H1 (cell line): ENCODE measurements around the gene MAP3K6. TPM values are rescaled to one million over a fixed set of nuclear protein-coding genes. Genes with fewer than 3 reads are reported as not detected.

Experiments used
- CTCF ChIA-PET: fragments of 300-600 bp; sonication (Branson Sonifier 250); formaldehyde crosslinking; loops from one replicate; lab custom pipeline; 2021; ENCODE audit not compliant: partially characterized antibody; lab: Charles Lee
- POLR2A ChIA-PET: fragments of 300-600 bp; sonication (Branson Sonifier 250); formaldehyde crosslinking; loops from one replicate; lab custom pipeline; 2021; ENCODE audit warnings: inconsistent platforms; ENCODE audit not compliant: partially characterized antibody; lab: Charles Lee
- DNase-seq, 2 experiments: peaks; one replicate each; pipeline versions ENCODE4 v3.0.0 to v3.0.0-alpha.2; 2010 to 2022; ENCODE audit warnings: low spot score in 2 of 2, low read depth in 1 of 2, mixed read lengths in 1 of 2
- FAIRE-seq: peaks from 2 replicates; lab custom pipeline; 2011; peaks lifted over from hg19 to GRCh38; lab: Jason Lieb, UNC
- H2AFZ ChIP-seq: 2 replicates; pipeline ENCODE4 v1.8.1; 2012; ENCODE audit warnings: low read length, inconsistent platforms
- H2AK5ac ChIP-seq: 2 replicates; pipeline ENCODE4 v1.6.1; 2013; ENCODE audit warnings: low read depth, low read length
- H2BK120ac ChIP-seq: replicated peaks from 2 replicates; pipeline ENCODE3; 2013; ENCODE audit warnings: low read depth, low read length, inconsistent platforms
- H2BK12ac ChIP-seq: 2 replicates; pipeline ENCODE4 v1.6.1; 2013; ENCODE audit warnings: low read depth, low read length
- H2BK15ac ChIP-seq: 2 replicates; pipeline ENCODE4 v1.6.1; 2013; ENCODE audit warnings: low read length
- H2BK20ac ChIP-seq: 2 replicates; pipeline ENCODE4 v1.6.1; 2013; ENCODE audit warnings: low read length
- H2BK5ac ChIP-seq: 2 replicates; pipeline ENCODE4 v1.6.1; 2013; ENCODE audit warnings: low read depth, low read length
- H3K14ac ChIP-seq: 2 replicates; pipeline ENCODE4 v1.6.1; 2013; ENCODE audit warnings: inconsistent platforms; ENCODE audit not compliant: insufficient read length
- H3K18ac ChIP-seq: 2 replicates; pipeline ENCODE4 v1.6.1; 2013; ENCODE audit warnings: low read length; ENCODE audit errors: extremely low read depth
- H3K23ac ChIP-seq: 2 replicates; pipeline ENCODE4 v1.6.1; 2013; ENCODE audit warnings: inconsistent platforms; ENCODE audit not compliant: insufficient read length
- H3K23me2 ChIP-seq: 2 replicates; pipeline ENCODE4 v1.6.1; 2013; ENCODE audit warnings: low read depth, low read length
- H3K27ac ChIP-seq: 2 replicates; pipeline ENCODE4 v1.6.1; 2011; ENCODE audit warnings: low read depth, low read length, inconsistent platforms
- H3K27me3 ChIP-seq, 4 experiments: replicated peaks in 1 of 4; 1 replicate in 1 of 4; 2 replicates in 3 of 4; pipeline versions ENCODE4 v1.6.1 to v1.8.1; 2011 to 2013; ENCODE audit warnings: low read length in 3 of 4, mild to moderate bottlenecking in 3 of 4, inconsistent platforms in 2 of 4, mixed read lengths in 2 of 4, moderate library complexity in 1 of 4; ENCODE audit not compliant: control insufficient read depth in 3 of 4, insufficient read depth in 3 of 4; ENCODE audit errors: extremely low read depth in 1 of 4
- H3K36me3 ChIP-seq, 4 experiments: 2 replicates each; pipeline versions ENCODE4 v1.6.1 to v1.8.1; 2011 to 2013; ENCODE audit warnings: mild to moderate bottlenecking in 4 of 4, low read length in 3 of 4, moderate library complexity in 2 of 4, control low read depth in 1 of 4, inconsistent platforms in 1 of 4; ENCODE audit not compliant: insufficient read depth in 4 of 4, control insufficient read depth in 2 of 4
- H3K4ac ChIP-seq: replicated peaks from 2 replicates; pipeline ENCODE3; 2013; ENCODE audit warnings: low read length, low read depth, mixed read lengths, inconsistent platforms; ENCODE audit not compliant: insufficient read length
- H3K4me1 ChIP-seq, 4 experiments: replicated peaks in 1 of 4; 1 replicate in 1 of 4; 2 replicates in 3 of 4; pipeline versions ENCODE4 v1.6.1 to v1.8.1; 2011 to 2013; ENCODE audit warnings: low read length in 3 of 4, inconsistent platforms in 2 of 4, mixed read lengths in 1 of 4; ENCODE audit not compliant: insufficient read depth in 4 of 4, control insufficient read depth in 3 of 4
- H3K4me2 ChIP-seq, 2 experiments: 2 replicates each; pipeline versions ENCODE4 v1.6.1 to v1.8.1; 2011 to 2013; ENCODE audit warnings: low read depth in 2 of 2, low read length in 2 of 2, control low read depth in 1 of 2, inconsistent platforms in 1 of 2, mild to moderate bottlenecking in 1 of 2; ENCODE audit not compliant: insufficient read depth in 1 of 2
- H3K4me3 ChIP-seq, 4 experiments: fragments of 200-600, 300-600 bp in 1 of 4; sonication (generic), shearing (Covaris generic), sonication (Bioruptor Twin) in 1 of 4; 2 replicates each; pipeline versions ENCODE4 v1.5.1 to v1.8.1; 2011 to 2016; ENCODE audit warnings: low read length in 4 of 4, low read depth in 3 of 4, control low read depth in 2 of 4, inconsistent platforms in 2 of 4, mild to moderate bottlenecking in 2 of 4, mixed read lengths in 1 of 4, moderate library complexity in 1 of 4; ENCODE audit not compliant: insufficient read depth in 2 of 4; ENCODE audit errors: extremely low read depth in 1 of 4
- H3K56ac ChIP-seq: replicated peaks from 2 replicates; pipeline ENCODE3; 2013; ENCODE audit warnings: low read depth, mild to moderate bottlenecking, mixed read lengths, low read length, inconsistent platforms; ENCODE audit not compliant: insufficient read length
- H3K79me1 ChIP-seq: 2 replicates; pipeline ENCODE4 v1.6.1; 2013; ENCODE audit warnings: low read depth, low read length, control low read depth
- H3K79me2 ChIP-seq, 2 experiments: 2 replicates each; pipeline versions ENCODE4 v1.6.1 to v1.8.1; 2012 to 2013; ENCODE audit warnings: low read length in 2 of 2, mild to moderate bottlenecking in 2 of 2, inconsistent platforms in 1 of 2; ENCODE audit not compliant: insufficient read depth in 2 of 2, control insufficient read depth in 1 of 2
- H3K9ac ChIP-seq, 4 experiments: replicated peaks in 1 of 4; 1 replicate in 1 of 4; 2 replicates in 3 of 4; pipeline versions ENCODE4 v1.6.1 to v1.8.1; 2011 to 2013; ENCODE audit warnings: low read depth in 3 of 4, low read length in 3 of 4, control low read depth in 2 of 4, mild to moderate bottlenecking in 2 of 4, moderate library complexity in 2 of 4, inconsistent platforms in 1 of 4; ENCODE audit errors: extremely low read depth in 1 of 4
- H3K9me3 ChIP-seq, 2 experiments: 2 replicates each; pipeline versions ENCODE4 v1.6.1 to v1.8.1; 2012 to 2013; ENCODE audit warnings: mild to moderate bottlenecking in 2 of 2, moderate library complexity in 2 of 2, control low read depth in 1 of 2, inconsistent platforms in 1 of 2, low read depth in 1 of 2, low read length in 1 of 2, mixed read lengths in 1 of 2; ENCODE audit not compliant: insufficient read depth in 2 of 2
- H4K20me1 ChIP-seq, 2 experiments: replicated peaks in 1 of 2; 2 replicates each; pipeline versions ENCODE3 to v1.8.1; 2011 to 2013; ENCODE audit warnings: inconsistent platforms in 2 of 2, low read length in 2 of 2, mild to moderate bottlenecking in 1 of 2; ENCODE audit not compliant: insufficient read depth in 2 of 2, control insufficient read depth in 1 of 2
- H4K5ac ChIP-seq: 2 replicates; pipeline ENCODE4 v1.6.1; 2013; ENCODE audit warnings: low read length, low read depth, mixed read lengths, inconsistent platforms; ENCODE audit not compliant: insufficient read length
- H4K8ac ChIP-seq: 2 replicates; pipeline ENCODE4 v1.8.0; 2013; ENCODE audit warnings: mild to moderate bottlenecking, moderate library complexity, low read length, inconsistent platforms; ENCODE audit not compliant: insufficient read depth; ENCODE audit errors: extremely low read depth
- H4K91ac ChIP-seq: replicated peaks from 2 replicates; pipeline ENCODE3; 2013; ENCODE audit warnings: low read length, mixed read lengths, inconsistent platforms; ENCODE audit not compliant: insufficient read length
- RFX5 ChIP-seq: IDR thresholded peaks from 2 replicates; pipeline ENCODE4 v1.6.1; 2011; ENCODE audit warnings: low read depth, low read length, improper control_type of control experiment, borderline replicate concordance
- SIRT6 ChIP-seq: IDR thresholded peaks from one replicate; pipeline ENCODE4 v1.7.1; 2012; ENCODE audit warnings: low read length, inconsistent platforms
- TBP ChIP-seq: IDR thresholded peaks from 2 replicates; pipeline ENCODE4 v1.6.1; 2011; ENCODE audit warnings: low read depth, low read length, improper control_type of control experiment
- WGBS, 2 experiments: shearing (Covaris generic) in 1 of 2; methylation state at CpG; one replicate each; pipeline versions ENCODE4 v1.1.6 to v1.1.7; 2013 to 2015; ENCODE audit warnings: low lambda C conversion rate in 2 of 2, mixed read lengths in 2 of 2, inconsistent platforms in 1 of 2, low coverage in 1 of 2, missing lambda C conversion rate in 1 of 2; ENCODE audit not compliant: insufficient replicate concordance in 2 of 2, insufficient coverage in 1 of 2, insufficient read length in 1 of 2; ENCODE audit errors: extremely low coverage in 1 of 2, missing lambda C conversion rate in 1 of 2; 5-methylcytosine and 5-hydroxymethylcytosine counted together
- polyA plus RNA-seq, 7 experiments: library from polyadenylated mRNA; depleted of rRNA in 3 of 7; stranded (reverse) in 5 of 7; unstranded in 2 of 7; fragments of >200 nt in 5 of 7; fragments of 200-250 nt in 2 of 7; gene quantifications; 1 replicate in 5 of 7; 2 replicates in 1 of 7; 4 replicates in 1 of 7; pipeline versions ENCODE4 v1.2.1 to v1.2.3, GENCODE V29; 2011 to 2013; ENCODE audit warnings: missing spikeins in 2 of 7, mixed read lengths in 2 of 7
- total RNA-seq: library from RNA; stranded (reverse); fragmentation: NEBNext Ultra II Directional; extraction: Animal tissue kit (Norgen Biotek cat#: 25700); gene quantifications from 2 replicates; pipeline ENCODE4 v1.2.1, GENCODE V29; 2021

Gene MAP3K6
- total and polyA plus RNA-seq, 2 of the 8 experiments (the other 6 are each of a cell fraction or from before 2014, with no cell fraction given): 7.4 to 7.6 TPM

DNA sequence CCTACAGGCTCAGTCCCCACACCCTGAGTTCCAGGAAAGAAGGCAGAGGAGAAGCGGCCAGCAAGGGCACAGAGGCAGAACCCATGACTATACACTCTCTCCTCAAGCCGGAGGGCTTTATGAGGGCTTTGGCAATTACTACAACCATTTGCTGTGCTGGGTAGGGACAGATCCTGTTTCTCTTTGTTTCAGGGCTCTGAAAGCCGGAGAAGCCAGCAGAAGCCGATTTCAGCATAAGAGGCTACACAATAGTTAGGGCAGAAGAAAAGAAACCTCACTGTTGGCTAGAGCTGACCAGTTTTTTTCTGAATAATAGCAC, 39.6 kb upstream of the MAP3K6 start:
- 0 out of 2 replicates have a peak overlapping the region, but pooled peaks have one; percentile 10 for H2AK5ac ChIP-seq
- H3K9ac ChIP-seq: peak overlapping the region in 3 of 4 experiments; percentile 29 to 43 (median 39); a peak in 4 of 7 replicates
- no peak overlapping the region for H2BK20ac ChIP-seq
- no peak overlapping the region for H3K4me3 ChIP-seq
- no peaks in the 10 kb centered on the region for H3K27me3 ChIP-seq
- no peak for TF ChIP-seq SIRT6
- no peak for TF ChIP-seq RFX5
- TF ChIP-seq TBP: no peak
- H3K27ac ChIP-seq: peak overlapping the region; percentile 71
- CTCF ChIA-PET: interaction anchor here (0.6 to 37.8 kb wide), 20 partner anchors 8 to 1175 kb away, joined by 3 to 863 read pairs (median 4); partner anchors contain the start of gene MAP3K6
- no peak overlapping the region for H4K8ac ChIP-seq
- no peak overlapping the region for H4K5ac ChIP-seq
- no peak overlapping the region for H2AFZ ChIP-seq
- no peaks in the 10 kb centered on the region for H3K79me2 ChIP-seq
- 75% methylated on average over 4 of the region's 4 CpGs; no CpG with 5 or more reads in 1 of the 2 experiments for WGBS, 2 experiments
- H3K18ac ChIP-seq: no peak overlapping the region
- H2BK15ac ChIP-seq: no peak overlapping the region
- H2BK120ac ChIP-seq: no peak overlapping the region
- peaks cover 0 to 2% of the 10 kb centered on the region in 2 experiments for H4K20me1 ChIP-seq
- DNase-seq (no peak), FAIRE-seq (no peak)
- no peaks in the 10 kb centered on the region for H3K23me2 ChIP-seq
- no peak overlapping the region for H3K56ac ChIP-seq
- peaks cover 9 to 30% (median 17%) of the 10 kb centered on the region in 4 experiments for H3K4me1 ChIP-seq
- POLR2A ChIA-PET: interaction anchor here (1.2 to 1.5 kb wide), 2 partner anchors 10 to 24 kb away, joined by 4 to 5 read pairs; no protein-coding TSS in a partner anchor
- H2BK5ac ChIP-seq: peak overlapping the region; percentile 74
- H3K23ac ChIP-seq: no peak overlapping the region
- no peak overlapping the region for H3K14ac ChIP-seq
- H3K4ac ChIP-seq: no peak overlapping the region
- H2BK12ac ChIP-seq: no peak overlapping the region
- no peaks in the 10 kb centered on the region; the same call in 1 of the 2 replicates for H3K79me1 ChIP-seq
- H4K91ac ChIP-seq: no peak overlapping the region
- peak overlapping the region in 1 of 2 experiments; percentile 24; a peak in 2 of 4 replicates for H3K4me2 ChIP-seq
- no peaks in the 10 kb centered on the region for H3K9me3 ChIP-seq
- peaks cover 0 to 30% (median 16%) of the 10 kb centered on the region in 4 experiments; a peak in 6 of 8 replicates for H3K36me3 ChIP-seq
